ENCODE data around the gene MAP2.

Gene MAP2

GRCh38 chr2:209638346-209638745, 214.5 kb downstream of the MAP2 start:
- no peak overlapping the region for H4K8ac ChIP-seq (ENCODE audit: low read depth, low read length)
- H2AK5ac ChIP-seq (ENCODE audit: low read depth, low read length), result no peak overlapping the region
- no peak overlapping the region for H3K4me2 ChIP-seq (ENCODE audit: insufficient read depth, low read length, poor library complexity, severe bottlenecking)
- no peaks in the 10 kb centered on the region for H3K9me3 ChIP-seq (replicated peaks in 1 of 2; ENCODE audit: control insufficient read depth in 2 of 2, insufficient read depth in 1 of 2, low read depth in 1 of 2, low read length in 2 of 2)
- no peak overlapping the region for H3K9ac ChIP-seq (ENCODE audit: low read depth, low read length, poor library complexity)
- H3K36me3 ChIP-seq (replicated peaks in 1 of 2; ENCODE audit: control insufficient read depth in 2 of 2, insufficient read depth in 2 of 2, low read length in 2 of 2), result peaks cover 0 to 74% of the 10 kb centered on the region in 2 donors
- H3K23ac ChIP-seq (ENCODE audit: low read depth, low read length, poor library complexity), result no peak overlapping the region
- WGBS, 2 donors (ENCODE audit: extremely low coverage in 2 of 2, insufficient read length in 2 of 2, insufficient replicate concordance in 1 of 2), result no CpG with 5 or more reads among the region's 2 CpGs
- no peak overlapping the region for H2BK15ac ChIP-seq (ENCODE audit: low read length)
- H2BK5ac ChIP-seq (ENCODE audit: low read length), result no peak overlapping the region
- no peak overlapping the region for H2AFZ ChIP-seq (ENCODE audit: low read length)
- no peak overlapping the region for H4K91ac ChIP-seq (ENCODE audit: low read depth, low read length, poor library complexity)
- no peak overlapping the region for H3K4me3 ChIP-seq (ENCODE audit: low read length in 2 of 2)
- H3K18ac ChIP-seq (ENCODE audit: low read length), result no peak overlapping the region
- no peak overlapping the region for H3K4ac ChIP-seq (ENCODE audit: low read length)
- no peak overlapping the region for H2BK120ac ChIP-seq (ENCODE audit: low read depth, low read length)
- DNase-seq (ENCODE audit: low spot score), result no peak
- peaks cover 5 to 9% of the 10 kb centered on the region in 2 donors for H3K4me1 ChIP-seq (ENCODE audit: control insufficient read depth in 2 of 2, insufficient read depth in 1 of 2, low read depth in 1 of 2, low read length in 2 of 2)
- no peak overlapping the region for H2BK12ac ChIP-seq (ENCODE audit: low read length)
- H3K27ac ChIP-seq (replicated peaks; ENCODE audit: low read length), result no peak overlapping the region
- no peaks in the 10 kb centered on the region for H3K27me3 ChIP-seq (ENCODE audit: control insufficient read depth in 3 of 3, insufficient read depth in 3 of 3, low read depth in 1 of 3, low read length in 3 of 3)
- H3K14ac ChIP-seq (ENCODE audit: low read length), result no peak overlapping the region
- peaks cover 3% of the 10 kb centered on the region for H3K79me1 ChIP-seq (ENCODE audit: low read depth, low read length)

- no CpG with 5 or more reads among the region's 2 CpGs for WGBS, 2 donors (ENCODE audit: extremely low coverage in 2 of 2, insufficient read length in 2 of 2, insufficient replicate concordance in 1 of 2)
Observed at GRCh38 chr2:209640358-209640757, 216.5 kb downstream of the MAP2 start.

GRCh38 chr2:209642146-209642820, 218.4 kb downstream of the MAP2 start:
- Histone ChIP-seq H2BK15ac (ENCODE audit: low read length) (no peak overlapping the region), H3K36me3 (replicated peaks in 1 of 2; ENCODE audit: control insufficient read depth in 2 of 2, insufficient read depth in 2 of 2, low read length in 2 of 2) (peaks cover 2 to 68% of the 10 kb centered on the region in 2 donors), H2BK120ac (ENCODE audit: low read depth, low read length) (no peak overlapping the region), H4K91ac (ENCODE audit: low read depth, low read length, poor library complexity) (no peak overlapping the region), H3K27me3 (ENCODE audit: control insufficient read depth in 3 of 3, insufficient read depth in 3 of 3, low read depth in 1 of 3, low read length in 3 of 3) (peaks cover 0 to 2% (median 0%) of the 10 kb centered on the region in 3 experiments), H2AK5ac (ENCODE audit: low read depth, low read length) (no peak overlapping the region), H3K18ac (ENCODE audit: low read length) (no peak overlapping the region), H3K23ac (ENCODE audit: low read depth, low read length, poor library complexity) (no peak overlapping the region), H3K9ac (ENCODE audit: low read depth, low read length, poor library complexity) (no peak overlapping the region), H3K4me1 (ENCODE audit: control insufficient read depth in 2 of 2, insufficient read depth in 1 of 2, low read depth in 1 of 2, low read length in 2 of 2) (peaks cover 0 to 2% of the 10 kb centered on the region in 2 donors), H2BK12ac (ENCODE audit: low read length) (no peak overlapping the region), H2AFZ (ENCODE audit: low read length) (no peak overlapping the region), H3K79me1 (ENCODE audit: low read depth, low read length) (peaks cover 5% of the 10 kb centered on the region), H3K4me3 (ENCODE audit: low read length in 2 of 2) (no peak overlapping the region), H3K27ac (replicated peaks; ENCODE audit: low read length) (no peak overlapping the region), H3K4me2 (ENCODE audit: insufficient read depth, low read length, poor library complexity, severe bottlenecking) (no peak overlapping the region), H3K14ac (ENCODE audit: low read length) (no peak overlapping the region), H3K9me3 (replicated peaks in 1 of 2; ENCODE audit: control insufficient read depth in 2 of 2, insufficient read depth in 1 of 2, low read depth in 1 of 2, low read length in 2 of 2) (peaks cover 0 to 9% of the 10 kb centered on the region in 2 donors), H2BK5ac (ENCODE audit: low read length) (no peak overlapping the region), H4K8ac (ENCODE audit: low read depth, low read length) (no peak overlapping the region), H3K4ac (ENCODE audit: low read length) (no peak overlapping the region)
- no CpG with 5 or more reads among the region's 3 CpGs for WGBS, 2 donors (ENCODE audit: extremely low coverage in 2 of 2, insufficient read length in 2 of 2, insufficient replicate concordance in 1 of 2)
- DNase-seq (ENCODE audit: low spot score), result no peak

More at GRCh38 chr2:209640358-209640757, 216.5 kb downstream of the MAP2 start:
- Histone ChIP-seq H3K79me1 (ENCODE audit: low read depth, low read length) (peaks cover 3% of the 10 kb centered on the region), H2BK12ac (ENCODE audit: low read length) (no peak overlapping the region), H4K91ac (ENCODE audit: low read depth, low read length, poor library complexity) (no peak overlapping the region), H3K27me3 (ENCODE audit: control insufficient read depth in 3 of 3, insufficient read depth in 3 of 3, low read depth in 1 of 3, low read length in 3 of 3) (no peaks in the 10 kb centered on the region), H3K9ac (ENCODE audit: low read depth, low read length, poor library complexity) (no peak overlapping the region), H2BK15ac (ENCODE audit: low read length) (no peak overlapping the region), H2BK120ac (ENCODE audit: low read depth, low read length) (no peak overlapping the region), H3K14ac (ENCODE audit: low read length) (no peak overlapping the region), H3K9me3 (replicated peaks in 1 of 2; ENCODE audit: control insufficient read depth in 2 of 2, insufficient read depth in 1 of 2, low read depth in 1 of 2, low read length in 2 of 2) (no peaks in the 10 kb centered on the region), H3K4ac (ENCODE audit: low read length) (no peak overlapping the region), H3K4me2 (ENCODE audit: insufficient read depth, low read length, poor library complexity, severe bottlenecking) (no peak overlapping the region), H3K23ac (ENCODE audit: low read depth, low read length, poor library complexity) (no peak overlapping the region), H2AFZ (ENCODE audit: low read length) (no peak overlapping the region), H3K4me1 (ENCODE audit: control insufficient read depth in 2 of 2, insufficient read depth in 1 of 2, low read depth in 1 of 2, low read length in 2 of 2) (peaks cover 3 to 8% of the 10 kb centered on the region in 2 donors), H3K27ac (replicated peaks; ENCODE audit: low read length) (no peak overlapping the region), H2BK5ac (ENCODE audit: low read length) (no peak overlapping the region), H3K18ac (ENCODE audit: low read length) (no peak overlapping the region), H4K8ac (ENCODE audit: low read depth, low read length) (no peak overlapping the region), H2AK5ac (ENCODE audit: low read depth, low read length) (no peak overlapping the region), H3K36me3 (replicated peaks in 1 of 2; ENCODE audit: control insufficient read depth in 2 of 2, insufficient read depth in 2 of 2, low read length in 2 of 2) (peaks cover 0 to 60% of the 10 kb centered on the region in 2 donors), H3K4me3 (ENCODE audit: low read length in 2 of 2) (no peak overlapping the region)
- no peak for DNase-seq (ENCODE audit: low spot score)

GRCh38 chr2:209644842-209645241, 221.0 kb downstream of the MAP2 start:
- H2BK12ac ChIP-seq (ENCODE audit: low read length), result no peak overlapping the region
- H4K91ac ChIP-seq (ENCODE audit: low read depth, low read length, poor library complexity), result no peak overlapping the region
- H2BK5ac ChIP-seq (ENCODE audit: low read length), result no peak overlapping the region
- H2BK15ac ChIP-seq (ENCODE audit: low read length), result no peak overlapping the region
- peaks cover 0 to 2% of the 10 kb centered on the region in 2 donors for H3K4me1 ChIP-seq (ENCODE audit: control insufficient read depth in 2 of 2, insufficient read depth in 1 of 2, low read depth in 1 of 2, low read length in 2 of 2)
- H2BK120ac ChIP-seq (ENCODE audit: low read depth, low read length), result no peak overlapping the region
- peaks cover 2% of the 10 kb centered on the region for H3K79me1 ChIP-seq (ENCODE audit: low read depth, low read length)
- DNase-seq (ENCODE audit: low spot score), result no peak
- peaks cover 0 to 2% (median 0%) of the 10 kb centered on the region in 3 experiments for H3K27me3 ChIP-seq (ENCODE audit: control insufficient read depth in 3 of 3, insufficient read depth in 3 of 3, low read depth in 1 of 3, low read length in 3 of 3)
- H2AK5ac ChIP-seq (ENCODE audit: low read depth, low read length), result no peak overlapping the region
- no peak overlapping the region for H3K4ac ChIP-seq (ENCODE audit: low read length)
- H3K9me3 ChIP-seq (replicated peaks in 1 of 2; ENCODE audit: control insufficient read depth in 2 of 2, insufficient read depth in 1 of 2, low read depth in 1 of 2, low read length in 2 of 2), result peaks cover 0 to 10% of the 10 kb centered on the region in 2 donors
- no peak overlapping the region for H3K27ac ChIP-seq (replicated peaks; ENCODE audit: low read length)
- H3K14ac ChIP-seq (ENCODE audit: low read length), result no peak overlapping the region
- no peak overlapping the region for H3K23ac ChIP-seq (ENCODE audit: low read depth, low read length, poor library complexity)
- H3K18ac ChIP-seq (ENCODE audit: low read length), result no peak overlapping the region
- H3K9ac ChIP-seq (ENCODE audit: low read depth, low read length, poor library complexity), result no peak overlapping the region
- no peak overlapping the region for H2AFZ ChIP-seq (ENCODE audit: low read length)
- no peak overlapping the region for H3K4me2 ChIP-seq (ENCODE audit: insufficient read depth, low read length, poor library complexity, severe bottlenecking)
- no peak overlapping the region for H4K8ac ChIP-seq (ENCODE audit: low read depth, low read length)
- no peak overlapping the region for H3K4me3 ChIP-seq (ENCODE audit: low read length in 2 of 2)
- H3K36me3 ChIP-seq (replicated peaks in 1 of 2; ENCODE audit: control insufficient read depth in 2 of 2, insufficient read depth in 2 of 2, low read length in 2 of 2), result peaks cover 2 to 57% of the 10 kb centered on the region in 2 donors
